COLO668 (cell line): ENCODE measurements around the gene EYA4.

Experiments
- DNase-seq: peaks from one replicate; lab custom pipeline; 2025; ENCODE audit not compliant: unreplicated experiment; lab: John Stamatoyannopoulos, UW

EYA4 gene

DNA sequence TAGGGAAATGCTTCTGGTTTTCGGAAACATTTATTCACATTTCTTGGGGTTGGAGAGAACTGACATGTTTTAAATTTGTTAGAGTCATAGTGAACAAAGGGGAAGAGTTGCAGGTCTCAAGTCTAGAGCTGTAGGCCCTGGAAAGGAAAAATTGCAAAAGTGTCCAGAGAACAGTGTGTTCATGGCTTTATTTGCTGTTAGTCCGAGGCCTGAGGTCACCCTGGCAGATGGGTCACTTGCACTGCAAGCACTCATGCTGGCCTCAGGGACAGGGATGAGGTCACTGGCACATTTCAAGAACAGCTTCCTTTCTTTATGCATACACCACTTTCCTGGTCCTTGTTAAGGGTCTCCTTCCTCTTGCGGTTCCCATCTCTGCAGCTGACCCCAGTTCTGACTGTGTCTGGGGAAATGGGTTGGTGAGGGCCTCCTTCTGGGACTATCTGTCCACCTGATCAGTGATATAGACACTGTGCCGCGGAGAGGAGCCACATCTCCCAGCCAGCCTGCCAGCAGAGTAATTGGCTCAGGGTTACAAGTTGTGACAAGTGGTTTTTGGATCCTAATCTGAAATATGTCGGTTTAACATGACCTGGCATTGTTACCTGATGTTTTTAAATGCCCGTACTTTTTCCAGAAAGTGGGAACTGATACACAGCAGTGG, 194.0 kb downstream of the EYA4 start:
- no peak for DNase-seq

DNA sequence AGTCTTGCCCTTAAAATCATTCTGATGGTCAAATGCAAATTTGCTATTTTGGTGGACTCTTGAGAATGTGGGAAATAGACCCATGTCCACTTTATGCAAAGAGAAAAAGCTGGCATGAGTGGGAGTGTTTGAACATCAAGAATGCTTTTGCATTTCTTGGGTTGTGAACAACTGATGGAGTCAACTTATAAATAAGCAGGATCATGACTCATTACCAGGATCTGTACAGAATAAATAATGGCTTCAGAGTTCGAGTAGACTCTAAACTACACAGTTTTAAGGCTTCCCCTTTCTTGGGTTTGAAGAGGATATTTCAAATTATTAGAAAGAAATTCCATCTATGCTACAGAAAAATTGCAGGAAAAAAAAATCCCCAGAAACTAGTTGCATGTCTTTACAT, 195.5 kb downstream of the EYA4 start:
- no peak for DNase-seq

DNA sequence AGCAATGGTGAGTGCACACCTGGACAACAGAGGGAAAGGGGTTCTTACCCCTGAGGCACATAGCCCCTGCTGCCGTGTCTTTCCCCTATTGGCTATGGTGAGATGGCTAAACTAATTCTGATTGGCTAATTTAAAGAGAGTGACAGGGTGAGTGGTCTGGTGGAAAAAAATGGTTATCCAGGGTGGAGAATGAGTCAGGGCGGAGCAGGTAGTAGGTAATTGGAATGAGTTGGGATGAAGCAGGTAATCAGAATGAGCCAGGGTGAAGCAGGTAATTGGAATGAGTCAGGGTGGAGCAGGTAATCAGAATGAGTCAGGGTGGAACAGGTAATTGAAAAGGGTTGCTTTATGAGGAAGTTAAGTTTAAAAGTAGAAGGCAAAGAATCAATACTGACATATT, 200.3 kb downstream of the EYA4 start:
- no peak for DNase-seq

DNA sequence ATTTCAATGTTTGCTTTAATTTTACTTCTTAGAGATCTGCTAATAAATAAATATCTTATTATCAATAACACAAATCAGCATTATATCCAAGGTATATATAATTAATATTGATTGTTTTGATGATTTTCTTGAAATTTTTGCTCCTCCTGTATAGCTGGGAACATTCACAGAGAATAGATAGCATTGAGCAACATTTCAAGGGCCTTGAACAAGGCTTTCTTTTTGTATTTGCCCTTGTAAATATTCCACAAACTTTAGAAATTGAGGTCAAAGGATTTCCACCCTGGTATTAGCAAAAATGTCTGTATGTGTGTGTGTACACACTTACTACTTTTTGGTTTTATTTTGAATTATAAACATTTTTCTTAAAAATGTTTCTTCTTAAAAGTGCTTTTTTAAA, 205.6 kb downstream of the EYA4 start:
- DNase-seq, result no peak

DNA sequence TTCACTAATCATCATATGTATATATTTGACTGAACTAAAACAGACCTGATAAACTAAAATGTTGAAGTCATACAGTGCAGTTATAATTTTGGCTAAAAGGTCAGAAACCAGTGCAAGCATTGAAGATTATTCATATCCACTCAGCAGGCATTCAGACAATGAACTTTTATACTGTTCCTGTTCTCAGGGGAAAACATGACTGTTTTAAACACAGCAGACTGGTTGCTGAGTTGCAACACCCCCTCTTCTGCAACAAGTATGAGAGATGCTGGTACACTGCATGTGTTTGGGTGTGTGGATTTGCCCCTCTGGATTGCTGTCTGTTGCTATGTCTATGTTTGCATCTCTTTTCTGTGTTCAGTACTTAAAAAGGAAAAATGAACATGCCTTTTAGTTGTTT, 206.8 kb downstream of the EYA4 start:
- no peak for DNase-seq

DNA sequence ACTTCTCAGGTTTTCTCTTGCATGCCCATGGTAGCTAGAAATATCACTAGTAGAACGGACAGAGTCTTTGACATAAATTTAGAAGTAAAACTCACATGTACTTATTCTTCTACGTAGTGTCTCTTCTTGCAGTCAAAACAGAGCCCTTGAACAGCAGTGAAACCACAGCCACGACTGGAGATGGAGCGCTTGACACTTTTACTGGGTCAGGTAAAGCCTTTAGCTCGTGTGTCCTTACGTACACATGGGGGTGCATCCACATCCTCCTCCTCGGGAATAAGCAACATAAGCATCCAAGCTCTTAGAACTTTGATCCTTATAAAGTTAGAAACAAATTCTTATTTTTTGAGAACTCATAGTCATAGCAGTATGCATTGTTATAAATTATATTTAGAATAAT, 215.3 kb downstream of the EYA4 start:
- DNase-seq, result no peak

DNA sequence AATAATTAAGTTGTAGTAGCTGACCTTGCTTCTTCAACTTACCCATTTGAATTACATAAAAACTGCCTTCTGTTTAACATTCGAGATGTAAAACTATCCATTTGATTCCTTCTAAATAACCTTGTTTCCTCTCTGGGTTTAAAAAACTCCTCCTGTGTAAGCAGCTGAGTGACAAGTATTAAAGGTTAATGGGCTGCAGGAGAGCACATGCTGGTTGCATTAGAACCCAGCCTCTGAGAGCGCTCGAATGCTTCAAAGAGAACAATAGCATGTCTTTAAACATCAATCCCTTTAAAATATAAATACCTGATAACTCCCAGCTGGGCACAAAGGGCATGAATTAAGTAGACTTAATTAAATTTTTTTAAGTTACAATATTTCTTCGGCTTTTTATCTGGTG, 215.8 kb downstream of the EYA4 start:
- DNase-seq, result no peak

DNA sequence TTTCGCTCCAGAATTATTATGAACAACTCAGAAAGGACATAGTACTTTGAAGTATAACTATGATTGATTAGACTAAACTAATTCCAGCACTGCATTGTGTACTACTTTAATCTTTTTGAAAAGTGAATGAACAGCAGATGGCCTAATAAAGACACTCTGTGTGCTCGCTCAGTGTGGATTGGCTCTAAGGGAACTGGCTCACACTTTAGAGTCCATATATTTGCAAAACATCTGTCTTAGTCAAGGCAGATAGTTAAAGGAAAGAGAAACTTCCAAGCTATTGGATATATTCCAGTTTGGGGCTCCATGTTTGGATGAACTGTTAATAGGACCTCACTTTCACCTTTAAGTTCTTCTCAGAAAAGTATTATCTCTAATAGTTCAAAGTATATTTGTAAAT, 218.9 kb downstream of the EYA4 start:
- no peak for DNase-seq

DNA sequence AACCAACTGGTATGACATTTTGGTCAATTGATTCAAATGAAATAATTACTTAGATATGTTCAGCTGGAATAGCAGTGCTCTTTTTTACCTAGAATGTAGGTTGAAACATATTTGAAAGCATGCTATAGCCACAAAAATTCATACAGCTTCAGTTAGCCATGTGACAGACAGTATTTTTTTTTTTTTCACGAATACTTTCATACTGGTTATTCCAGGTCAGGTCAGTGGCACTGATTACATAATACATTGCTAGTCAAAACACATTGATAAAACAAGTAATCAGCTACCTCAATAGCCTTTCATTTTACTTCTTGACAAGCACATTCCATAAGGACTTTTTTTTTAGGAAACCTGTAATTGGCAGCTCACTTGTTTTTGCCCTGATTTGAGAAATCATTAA, 222.6 kb downstream of the EYA4 start:
- no peak for DNase-seq

DNA sequence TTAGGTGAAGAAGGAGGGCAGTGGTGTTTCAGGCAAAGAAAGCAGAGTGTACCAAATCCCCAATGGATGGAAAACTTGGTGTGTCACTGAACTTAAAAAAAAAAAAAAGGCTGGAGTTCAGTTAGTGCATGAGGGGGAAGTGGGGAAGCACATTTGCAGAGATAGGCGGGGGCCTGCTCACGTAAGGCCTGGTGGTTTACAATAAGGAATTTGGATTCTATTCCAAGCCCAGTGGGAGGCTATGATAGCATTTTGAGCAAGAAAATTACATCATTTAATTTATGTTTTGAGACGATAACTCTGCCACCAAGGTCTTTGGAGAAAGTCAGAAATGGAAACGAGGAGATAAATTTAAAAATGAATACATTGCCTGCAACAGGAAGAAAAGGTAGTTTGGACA, 225.5 kb downstream of the EYA4 start:
- DNase-seq, result no peak

DNA sequence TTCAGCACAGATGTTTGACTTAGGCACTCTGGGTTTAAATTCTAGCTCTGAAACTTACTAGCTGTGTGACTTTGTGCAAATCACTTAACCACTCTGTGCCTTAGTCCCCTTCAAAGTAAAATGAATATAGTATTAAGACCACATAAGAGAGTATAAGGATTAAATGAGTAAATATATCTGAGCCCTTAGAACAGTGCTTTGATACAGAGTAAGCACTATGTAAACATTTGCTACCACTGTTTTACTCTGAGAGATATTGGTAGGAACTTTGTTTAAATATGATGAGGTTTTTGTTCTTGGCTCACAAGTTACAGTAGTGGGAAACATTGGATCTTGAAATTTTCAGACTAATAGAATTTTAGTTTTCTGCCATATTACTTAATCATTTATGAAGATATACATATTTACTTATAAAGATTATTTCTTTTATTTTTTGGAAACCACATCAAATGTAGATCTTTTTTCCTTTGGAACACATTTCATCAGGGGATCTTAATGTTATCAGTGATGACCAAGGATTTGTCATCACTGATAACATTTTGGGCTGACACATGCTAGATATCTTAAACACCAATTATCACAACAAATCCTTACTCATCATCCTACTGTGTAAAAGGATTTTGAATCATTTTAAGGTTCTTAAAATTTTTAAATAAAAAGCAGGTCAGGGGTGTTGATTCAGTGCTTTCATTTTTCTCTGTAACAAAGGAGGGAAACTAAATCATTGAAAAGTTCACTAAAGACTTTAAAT, 226.2 kb downstream of the EYA4 start:
- no peak for DNase-seq

DNA sequence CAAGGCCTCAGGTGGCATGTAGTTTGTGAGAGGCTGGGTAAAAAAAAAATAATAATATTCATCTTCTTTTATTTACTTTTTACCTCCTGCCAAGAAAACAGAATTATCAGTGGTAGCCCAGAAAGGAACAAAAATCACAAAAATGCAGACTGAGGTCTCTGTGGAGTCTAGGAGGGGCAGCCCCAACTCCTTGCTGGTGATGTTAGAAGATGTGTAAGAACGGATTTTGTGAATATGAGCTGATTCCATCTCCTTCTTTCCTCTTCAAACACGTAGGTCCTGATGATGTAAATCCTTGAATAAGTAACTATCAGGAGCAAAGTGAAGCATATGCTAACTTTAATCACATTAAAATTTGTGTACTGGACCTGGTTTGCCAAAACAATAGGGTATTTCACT, 226.8 kb downstream of the EYA4 start:
- DNase-seq, result no peak

DNA sequence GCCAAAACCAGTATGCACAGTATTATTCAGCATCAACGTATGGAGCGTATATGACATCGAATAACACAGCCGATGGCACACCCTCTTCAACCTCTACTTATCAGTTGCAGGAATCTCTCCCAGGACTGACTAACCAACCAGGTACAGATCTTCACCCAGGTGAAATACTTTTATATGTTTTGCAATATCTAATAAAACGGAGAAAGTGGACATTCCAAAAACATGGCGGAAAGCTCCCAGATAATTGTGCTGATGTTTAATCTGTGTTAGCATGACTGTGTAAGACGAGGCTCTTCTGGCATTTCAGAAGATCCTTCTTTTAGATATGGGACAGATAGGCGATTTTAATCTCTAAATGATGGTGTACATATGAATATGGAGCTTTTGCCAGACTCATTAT, 227.4 kb downstream of the EYA4 start:
- DNase-seq, result no peak

DNA sequence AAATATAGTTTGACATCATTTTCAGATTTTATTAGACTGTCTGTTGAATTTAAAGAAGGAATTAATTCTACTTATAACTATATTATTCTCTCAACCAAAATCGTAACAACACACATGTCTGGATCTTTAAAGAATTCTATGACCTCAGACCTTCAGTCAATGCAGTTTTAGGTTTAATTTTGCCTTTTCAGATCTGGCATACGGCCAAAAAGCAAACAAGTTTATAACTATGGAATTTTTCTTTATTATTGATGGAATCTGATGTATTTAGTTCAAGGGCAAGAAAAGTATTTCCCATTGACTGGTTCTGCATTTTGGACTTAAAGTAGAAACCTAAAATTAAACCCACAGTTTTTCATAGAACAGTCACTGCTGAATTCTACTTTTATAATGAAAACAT, 233.4 kb downstream of the EYA4 start:
- DNase-seq, result no peak

DNA sequence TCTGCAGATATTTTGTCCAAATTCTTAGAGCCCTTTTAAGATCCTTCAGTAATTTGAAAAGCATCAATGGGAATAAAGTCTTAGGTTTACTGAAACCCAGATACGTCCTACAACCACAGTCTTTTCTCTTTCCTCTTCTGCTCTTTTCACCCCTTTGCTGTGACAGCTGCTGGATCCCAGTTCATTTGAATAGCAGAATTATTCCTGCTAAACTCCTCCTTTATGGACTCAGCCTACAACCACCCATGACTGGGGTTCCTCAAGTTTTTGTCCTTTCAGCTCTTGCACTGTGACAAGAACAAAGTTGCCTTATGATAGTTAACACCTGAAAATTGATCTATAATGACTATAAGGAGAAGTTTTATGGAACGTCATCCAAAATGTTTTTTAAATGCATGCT, 237.5 kb downstream of the EYA4 start:
- DNase-seq, result no peak

DNA sequence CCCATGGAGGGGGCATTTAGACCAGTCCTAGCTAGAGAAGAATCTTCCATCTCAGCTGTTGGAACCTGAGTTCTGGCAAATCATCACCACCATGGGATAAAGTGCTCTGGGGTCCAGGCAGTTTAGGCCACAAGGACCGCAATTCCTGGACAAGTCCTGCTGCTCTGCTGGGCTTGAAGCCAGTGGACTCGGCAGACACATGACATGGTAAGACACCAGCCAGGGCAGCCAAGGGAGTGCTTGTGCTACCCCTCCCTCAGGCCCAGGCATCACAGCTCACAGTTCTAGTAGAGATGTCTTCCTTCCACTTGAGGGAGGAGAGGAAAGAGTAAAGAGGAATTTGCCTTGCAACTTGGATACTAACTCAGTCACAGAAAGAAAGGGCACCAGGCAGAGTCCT, 246.0 kb downstream of the EYA4 start:
- DNase-seq, result no peak

DNA sequence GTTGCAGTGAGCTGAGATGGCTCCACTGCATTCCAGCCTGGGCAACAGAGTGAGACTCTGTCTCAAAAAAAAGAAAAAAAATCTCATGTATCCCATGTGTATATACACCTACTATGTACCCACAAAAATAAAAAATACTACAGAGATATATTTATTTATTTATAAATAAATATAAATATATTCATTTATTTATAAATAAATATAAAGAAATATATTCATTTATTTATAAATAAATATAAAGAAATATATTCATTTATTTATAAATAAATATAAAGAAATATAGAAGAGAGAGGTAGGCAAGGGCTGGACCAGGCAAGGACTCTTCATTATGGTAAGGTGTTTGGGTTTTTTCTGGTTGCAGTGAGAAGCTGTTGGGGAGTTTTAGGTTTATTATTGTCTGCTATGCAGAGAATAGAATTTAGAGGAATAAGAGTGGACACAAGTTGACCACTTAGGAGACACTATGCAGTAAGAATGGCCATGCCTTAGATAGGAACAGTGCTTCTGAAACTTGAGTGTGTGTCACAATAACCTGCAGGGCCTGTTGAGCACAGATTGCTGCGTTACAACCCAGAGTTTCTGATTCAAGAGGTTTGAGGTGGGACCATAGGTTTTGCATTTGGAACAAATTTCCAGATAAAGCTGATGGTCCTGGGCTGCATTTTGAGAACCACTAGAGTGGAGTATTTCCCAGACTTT, 254.2 kb downstream of the EYA4 start:
- DNase-seq, result no peak

DNA sequence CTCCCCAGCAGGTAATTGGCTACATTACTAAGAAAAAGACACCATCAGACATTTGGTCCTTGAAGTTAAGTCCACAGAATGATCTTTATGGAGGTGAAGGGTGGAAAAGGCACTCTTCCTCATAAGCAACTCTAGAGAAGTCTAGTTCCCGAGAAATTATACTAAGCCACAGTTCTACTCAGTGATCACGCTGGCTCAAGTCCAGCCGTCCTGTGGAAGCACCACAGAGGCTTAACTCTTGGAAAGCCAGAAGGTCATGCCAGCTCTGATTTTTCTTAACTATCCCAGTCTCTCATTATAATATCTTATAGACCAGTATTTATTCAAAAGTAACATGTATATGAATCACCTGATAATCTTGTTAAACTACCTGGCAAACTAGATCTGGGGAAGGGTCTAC, 258.5 kb downstream of the EYA4 start:
- no peak for DNase-seq

DNA sequence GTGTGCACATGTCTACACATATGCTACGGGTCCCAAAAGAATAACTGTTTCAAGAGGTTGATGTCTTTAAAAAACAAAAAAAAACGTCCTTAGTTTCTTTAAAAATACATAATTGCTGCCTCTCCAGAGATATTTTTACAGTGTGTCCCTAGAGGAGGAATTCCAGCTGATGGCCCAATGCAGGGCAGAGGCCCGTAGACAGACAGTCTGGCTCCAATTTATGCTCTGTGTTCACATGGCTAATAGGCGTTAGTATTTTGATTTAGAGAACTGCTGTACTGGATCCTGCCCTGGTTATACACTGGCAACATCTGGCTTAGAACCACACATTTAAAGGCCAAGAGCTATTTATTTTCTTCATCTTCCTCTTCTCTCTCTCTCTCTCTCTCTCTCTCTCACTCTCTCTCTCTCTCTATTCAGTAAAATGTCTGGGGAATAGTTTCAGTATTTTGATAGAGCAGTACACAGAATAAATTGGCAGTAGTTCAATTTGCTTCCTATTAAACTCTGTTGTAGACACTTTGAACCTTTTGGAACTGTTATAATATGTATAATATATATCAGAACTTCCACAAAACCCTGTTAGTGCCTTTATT, 260.6 kb downstream of the EYA4 start:
- DNase-seq, result no peak

DNA sequence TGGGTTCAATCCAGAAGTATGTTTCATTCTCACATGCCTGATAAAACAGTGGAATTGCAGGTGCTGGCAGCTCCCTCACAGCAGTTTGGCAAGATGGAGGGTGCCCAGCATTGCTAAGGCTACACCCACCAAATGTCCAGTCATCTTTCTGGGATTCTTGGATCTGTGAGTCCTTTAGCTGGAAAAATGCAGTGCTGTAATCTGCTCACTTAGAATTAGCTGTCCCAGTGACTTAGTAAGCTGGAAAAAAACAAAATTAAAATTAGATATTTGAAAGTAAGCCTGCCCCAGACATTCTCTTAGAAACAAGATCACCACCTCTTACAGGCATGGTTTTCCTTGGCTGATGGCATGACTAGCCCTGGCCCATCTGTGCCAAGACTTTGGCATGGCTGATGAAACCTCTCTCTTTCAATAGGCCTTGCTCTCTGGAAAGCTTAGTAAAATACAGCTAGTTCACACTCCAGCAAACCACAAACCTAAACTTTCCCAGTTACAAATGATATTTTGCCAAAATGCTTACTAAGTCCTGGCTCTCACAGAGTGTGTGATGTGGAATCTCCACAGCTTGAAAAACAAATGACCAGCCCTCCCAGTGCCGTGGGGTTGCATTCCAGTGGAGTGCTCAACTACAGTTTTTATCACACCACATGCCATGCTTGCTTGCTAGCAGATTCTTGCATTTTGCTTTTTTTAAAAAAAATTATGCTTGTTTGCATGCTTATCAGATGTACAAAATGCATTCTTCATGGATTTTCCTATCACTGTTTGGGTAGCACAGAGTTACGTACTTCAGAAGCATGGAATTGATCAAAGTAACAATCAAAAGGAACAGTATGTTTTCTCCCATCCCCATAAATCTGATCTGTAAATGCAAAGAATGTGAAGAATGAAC, 261.5 kb downstream of the EYA4 start:
- no peak for DNase-seq

DNA sequence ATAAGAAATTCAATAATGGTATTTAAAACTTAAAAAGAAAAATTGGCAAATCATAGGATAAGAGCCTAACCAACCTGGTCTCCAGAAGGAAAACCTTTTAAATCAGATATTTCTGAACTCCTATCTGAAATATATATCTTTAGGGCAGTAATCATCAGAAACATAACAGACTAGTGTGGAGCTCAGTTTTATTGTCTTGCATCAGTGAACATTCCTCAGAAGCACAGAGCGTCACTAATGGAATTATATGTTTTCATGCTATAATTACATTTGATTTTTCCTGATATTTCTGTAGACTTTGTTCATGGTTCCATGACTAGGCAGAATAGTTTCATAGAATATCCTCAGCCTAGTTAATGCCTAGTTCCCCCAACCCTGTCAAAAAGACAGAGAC, 262.2 kb downstream of the EYA4 start:
- no peak for DNase-seq
